ENCODE results near the gene YBX2.

Gene YBX2

DNA sequence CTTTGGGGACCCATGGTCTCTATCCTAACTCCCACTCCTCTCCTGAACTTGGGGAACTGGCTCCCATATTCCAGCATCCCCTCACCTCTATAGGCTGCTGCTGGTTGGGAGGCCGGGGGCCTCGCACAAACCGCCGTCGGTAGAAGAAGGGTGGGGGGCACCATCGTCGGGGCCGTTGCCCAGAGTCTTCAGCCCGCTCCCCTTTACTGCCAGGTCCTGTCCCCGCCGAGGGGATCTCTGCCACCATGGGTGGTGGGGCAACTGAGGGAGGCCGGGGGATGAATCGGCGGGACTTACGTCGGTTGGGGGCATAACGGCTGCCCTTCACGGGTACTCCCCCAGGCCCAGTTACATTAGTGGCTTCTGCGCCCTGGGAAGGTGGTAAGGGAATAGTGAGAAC is 4.3 kb downstream of the YBX2 start (continued):
- TF ChIP-seq, protein P1, sequence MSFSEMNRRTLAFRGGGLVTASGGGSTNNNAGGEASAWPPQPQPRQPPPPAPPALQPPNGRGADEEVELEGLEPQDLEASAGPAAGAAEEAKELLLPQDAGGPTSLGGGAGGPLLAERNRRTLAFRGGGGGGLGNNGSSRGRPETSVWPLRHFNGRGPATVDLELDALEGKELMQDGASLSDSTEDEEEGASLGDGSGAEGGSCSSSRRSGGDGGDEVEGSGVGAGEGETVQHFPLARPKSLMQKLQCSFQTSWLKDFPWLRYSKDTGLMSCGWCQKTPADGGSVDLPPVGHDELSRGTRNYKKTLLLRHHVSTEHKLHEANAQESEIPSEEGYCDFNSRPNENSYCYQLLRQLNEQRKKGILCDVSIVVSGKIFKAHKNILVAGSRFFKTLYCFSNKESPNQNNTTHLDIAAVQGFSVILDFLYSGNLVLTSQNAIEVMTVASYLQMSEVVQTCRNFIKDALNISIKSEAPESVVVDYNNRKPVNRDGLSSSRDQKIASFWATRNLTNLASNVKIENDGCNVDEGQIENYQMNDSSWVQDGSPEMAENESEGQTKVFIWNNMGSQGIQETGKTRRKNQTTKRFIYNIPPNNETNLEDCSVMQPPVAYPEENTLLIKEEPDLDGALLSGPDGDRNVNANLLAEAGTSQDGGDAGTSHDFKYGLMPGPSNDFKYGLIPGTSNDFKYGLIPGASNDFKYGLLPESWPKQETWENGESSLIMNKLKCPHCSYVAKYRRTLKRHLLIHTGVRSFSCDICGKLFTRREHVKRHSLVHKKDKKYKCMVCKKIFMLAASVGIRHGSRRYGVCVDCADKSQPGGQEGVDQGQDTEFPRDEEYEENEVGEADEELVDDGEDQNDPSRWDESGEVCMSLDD (tag by site-specific recombination; IDR thresholded peaks at IDR 0.05), result no peak
- no peak for TF ChIP-seq GLI2 (tag by site-specific recombination; IDR thresholded peaks at IDR 0.05; ENCODE audit: borderline replicate concordance, low read depth)
- no peak for TF ChIP-seq ZNF677 (tag by site-specific recombination; IDR thresholded peaks at IDR 0.05)
- no peak for TF ChIP-seq ZNF837 (tag by site-specific recombination; IDR thresholded peaks at IDR 0.05)
- TF ChIP-seq ZNF48 (tag by site-specific recombination; IDR thresholded peaks at IDR 0.05), result no peak
- TF ChIP-seq ZNF211 (tag by site-specific recombination; IDR thresholded peaks at IDR 0.05; ENCODE audit: low read depth), result no peak
- TF ChIP-seq ZNF223 (tag by site-specific recombination; IDR thresholded peaks at IDR 0.05), result no peak
- TF ChIP-seq, protein P2, sequence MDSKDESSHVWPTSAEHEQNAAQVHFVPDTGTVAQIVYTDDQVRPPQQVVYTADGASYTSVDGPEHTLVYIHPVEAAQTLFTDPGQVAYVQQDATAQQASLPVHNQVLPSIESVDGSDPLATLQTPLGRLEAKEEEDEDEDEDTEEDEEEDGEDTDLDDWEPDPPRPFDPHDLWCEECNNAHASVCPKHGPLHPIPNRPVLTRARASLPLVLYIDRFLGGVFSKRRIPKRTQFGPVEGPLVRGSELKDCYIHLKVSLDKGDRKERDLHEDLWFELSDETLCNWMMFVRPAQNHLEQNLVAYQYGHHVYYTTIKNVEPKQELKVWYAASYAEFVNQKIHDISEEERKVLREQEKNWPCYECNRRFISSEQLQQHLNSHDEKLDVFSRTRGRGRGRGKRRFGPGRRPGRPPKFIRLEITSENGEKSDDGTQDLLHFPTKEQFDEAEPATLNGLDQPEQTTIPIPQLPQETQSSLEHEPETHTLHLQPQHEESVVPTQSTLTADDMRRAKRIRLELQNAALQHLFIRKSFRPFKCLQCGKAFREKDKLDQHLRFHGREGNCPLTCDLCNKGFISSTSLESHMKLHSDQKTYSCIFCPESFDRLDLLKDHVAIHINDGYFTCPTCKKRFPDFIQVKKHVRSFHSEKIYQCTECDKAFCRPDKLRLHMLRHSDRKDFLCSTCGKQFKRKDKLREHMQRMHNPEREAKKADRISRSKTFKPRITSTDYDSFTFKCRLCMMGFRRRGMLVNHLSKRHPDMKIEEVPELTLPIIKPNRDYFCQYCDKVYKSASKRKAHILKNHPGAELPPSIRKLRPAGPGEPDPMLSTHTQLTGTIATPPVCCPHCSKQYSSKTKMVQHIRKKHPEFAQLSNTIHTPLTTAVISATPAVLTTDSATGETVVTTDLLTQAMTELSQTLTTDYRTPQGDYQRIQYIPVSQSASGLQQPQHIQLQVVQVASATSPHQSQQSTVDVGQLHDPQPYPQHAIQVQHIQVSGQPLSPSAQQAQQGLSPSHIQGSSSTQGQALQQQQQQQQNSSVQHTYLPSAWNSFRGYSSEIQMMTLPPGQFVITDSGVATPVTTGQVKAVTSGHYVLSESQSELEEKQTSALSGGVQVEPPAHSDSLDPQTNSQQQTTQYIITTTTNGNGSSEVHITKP (tag by site-specific recombination; IDR thresholded peaks at IDR 0.05), result no peak
- TF ChIP-seq ZNF19 (tag by site-specific recombination; IDR thresholded peaks at IDR 0.05; ENCODE audit: low read depth), result no peak
- TF ChIP-seq ZNF292 (tag by site-specific recombination; IDR thresholded peaks at IDR 0.05; ENCODE audit: borderline replicate concordance, low read depth), result no peak
- no peak for TF ChIP-seq ZNF2 (tag by site-specific recombination; IDR thresholded peaks at IDR 0.05)

DNA sequence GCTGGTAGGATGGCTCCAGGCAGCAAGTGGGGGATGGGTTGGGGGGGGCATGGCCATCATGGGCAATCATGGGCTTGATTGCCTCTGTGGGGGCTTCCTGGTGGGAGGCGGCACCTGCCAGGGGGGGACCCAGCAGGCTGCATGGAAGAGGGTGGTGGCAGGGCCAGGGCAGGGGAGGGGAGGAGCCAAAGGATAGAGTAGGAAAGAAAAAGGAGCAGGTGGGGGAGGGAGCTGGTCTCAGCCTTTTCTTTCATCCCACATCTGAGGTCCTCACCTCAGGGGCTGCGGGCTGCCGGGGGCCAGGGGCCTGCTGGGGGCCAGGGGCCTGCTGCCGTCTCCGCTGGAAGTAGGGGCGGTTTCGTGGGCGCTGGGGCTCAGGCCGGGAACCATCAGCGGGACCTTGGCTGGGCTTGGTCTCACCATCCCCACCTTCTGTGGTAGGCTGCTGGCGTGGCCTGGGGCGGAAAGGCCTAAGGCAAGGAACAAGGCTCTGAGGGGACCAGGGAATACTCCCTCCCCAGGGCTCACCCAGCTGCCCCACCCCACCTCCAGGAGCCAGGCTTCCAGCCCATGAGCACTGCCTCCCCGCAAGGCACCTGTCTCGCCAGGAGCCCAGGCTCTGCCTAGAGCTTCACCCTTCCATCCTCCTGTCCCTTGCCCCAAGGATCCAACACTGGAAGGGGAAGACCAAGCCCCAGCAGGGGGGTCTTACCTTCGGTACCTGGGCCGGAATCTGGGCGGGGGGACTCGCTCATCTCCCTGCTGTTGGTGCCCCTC is 5.0 kb downstream of the YBX2 start:
- ChIA-PET CTCF (interaction anchor here (0.6 to 1.1 kb wide), 2 partner anchors 9 to 759 kb away, joined by 3 read pairs; no protein-coding TSS in a partner anchor), POLR2A (no interaction called here)
- no peaks in the 10 kb centered on the region for H3K36me3 ChIP-seq (ENCODE audit: control insufficient read depth in 2 of 2, insufficient read depth in 1 of 2, low read length in 2 of 2)
- no peaks in the 10 kb centered on the region for H3K9me3 ChIP-seq (ENCODE audit: control insufficient read depth, insufficient read depth, low read depth, low read length)
- H3K27ac ChIP-seq (ENCODE audit: extremely low read depth, low read depth, low read length), result no peak overlapping the region
- H3K4me1 ChIP-seq (ENCODE audit: control insufficient read depth, insufficient read depth, low read length), result no peaks in the 10 kb centered on the region; the same call in 1 of the 2 replicates
- TF ChIP-seq ZNF341 (tag by site-specific recombination; IDR thresholded peaks at IDR 0.05; ENCODE audit: low read depth) (no peak), ZNF623 (tag by site-specific recombination; IDR thresholded peaks at IDR 0.05) (0 out of 2 replicates have a peak, but pooled peaks have one; percentile 14)
- no peak overlapping the region for H3K4me3 ChIP-seq (ENCODE audit: low read depth, low read length)

DNA sequence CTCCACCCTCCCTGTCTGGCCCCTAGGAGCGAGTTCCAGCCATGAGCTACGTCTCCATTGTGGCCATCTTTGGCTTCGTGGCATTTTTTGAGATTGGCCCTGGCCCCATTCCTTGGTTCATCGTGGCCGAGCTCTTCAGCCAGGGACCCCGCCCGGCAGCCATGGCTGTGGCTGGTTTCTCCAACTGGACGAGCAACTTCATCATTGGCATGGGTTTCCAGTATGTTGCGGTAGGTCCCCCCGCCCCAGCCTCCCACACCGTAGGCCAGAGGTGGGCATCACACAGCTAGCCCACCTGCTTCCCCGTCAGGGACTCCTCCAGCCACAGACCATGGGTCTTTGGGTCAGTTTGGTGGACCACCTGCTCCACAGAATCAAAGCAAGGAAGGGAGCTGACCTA is 8.8 kb downstream of the YBX2 start:
- H3K9me3 ChIP-seq (ENCODE audit: control insufficient read depth, insufficient read depth, low read depth, low read length), result no peaks in the 10 kb centered on the region
- ChIA-PET POLR2A (interaction anchor here (0.8 kb wide), 1 partner anchor 71 kb away, joined by 5 read pairs; no protein-coding TSS in a partner anchor), CTCF (interaction anchor here (0.6 to 9.0 kb wide), 6 partner anchors 13 to 331 kb away, joined by 3 to 160 read pairs (median 3); no protein-coding TSS in a partner anchor)
- TF ChIP-seq SP2 (tag by site-specific recombination; IDR thresholded peaks at IDR 0.05), result no peak
- TF ChIP-seq EGR2 (tag by site-specific recombination; IDR thresholded peaks at IDR 0.05; ENCODE audit: low read depth), result no peak
- TF ChIP-seq, protein P3, sequence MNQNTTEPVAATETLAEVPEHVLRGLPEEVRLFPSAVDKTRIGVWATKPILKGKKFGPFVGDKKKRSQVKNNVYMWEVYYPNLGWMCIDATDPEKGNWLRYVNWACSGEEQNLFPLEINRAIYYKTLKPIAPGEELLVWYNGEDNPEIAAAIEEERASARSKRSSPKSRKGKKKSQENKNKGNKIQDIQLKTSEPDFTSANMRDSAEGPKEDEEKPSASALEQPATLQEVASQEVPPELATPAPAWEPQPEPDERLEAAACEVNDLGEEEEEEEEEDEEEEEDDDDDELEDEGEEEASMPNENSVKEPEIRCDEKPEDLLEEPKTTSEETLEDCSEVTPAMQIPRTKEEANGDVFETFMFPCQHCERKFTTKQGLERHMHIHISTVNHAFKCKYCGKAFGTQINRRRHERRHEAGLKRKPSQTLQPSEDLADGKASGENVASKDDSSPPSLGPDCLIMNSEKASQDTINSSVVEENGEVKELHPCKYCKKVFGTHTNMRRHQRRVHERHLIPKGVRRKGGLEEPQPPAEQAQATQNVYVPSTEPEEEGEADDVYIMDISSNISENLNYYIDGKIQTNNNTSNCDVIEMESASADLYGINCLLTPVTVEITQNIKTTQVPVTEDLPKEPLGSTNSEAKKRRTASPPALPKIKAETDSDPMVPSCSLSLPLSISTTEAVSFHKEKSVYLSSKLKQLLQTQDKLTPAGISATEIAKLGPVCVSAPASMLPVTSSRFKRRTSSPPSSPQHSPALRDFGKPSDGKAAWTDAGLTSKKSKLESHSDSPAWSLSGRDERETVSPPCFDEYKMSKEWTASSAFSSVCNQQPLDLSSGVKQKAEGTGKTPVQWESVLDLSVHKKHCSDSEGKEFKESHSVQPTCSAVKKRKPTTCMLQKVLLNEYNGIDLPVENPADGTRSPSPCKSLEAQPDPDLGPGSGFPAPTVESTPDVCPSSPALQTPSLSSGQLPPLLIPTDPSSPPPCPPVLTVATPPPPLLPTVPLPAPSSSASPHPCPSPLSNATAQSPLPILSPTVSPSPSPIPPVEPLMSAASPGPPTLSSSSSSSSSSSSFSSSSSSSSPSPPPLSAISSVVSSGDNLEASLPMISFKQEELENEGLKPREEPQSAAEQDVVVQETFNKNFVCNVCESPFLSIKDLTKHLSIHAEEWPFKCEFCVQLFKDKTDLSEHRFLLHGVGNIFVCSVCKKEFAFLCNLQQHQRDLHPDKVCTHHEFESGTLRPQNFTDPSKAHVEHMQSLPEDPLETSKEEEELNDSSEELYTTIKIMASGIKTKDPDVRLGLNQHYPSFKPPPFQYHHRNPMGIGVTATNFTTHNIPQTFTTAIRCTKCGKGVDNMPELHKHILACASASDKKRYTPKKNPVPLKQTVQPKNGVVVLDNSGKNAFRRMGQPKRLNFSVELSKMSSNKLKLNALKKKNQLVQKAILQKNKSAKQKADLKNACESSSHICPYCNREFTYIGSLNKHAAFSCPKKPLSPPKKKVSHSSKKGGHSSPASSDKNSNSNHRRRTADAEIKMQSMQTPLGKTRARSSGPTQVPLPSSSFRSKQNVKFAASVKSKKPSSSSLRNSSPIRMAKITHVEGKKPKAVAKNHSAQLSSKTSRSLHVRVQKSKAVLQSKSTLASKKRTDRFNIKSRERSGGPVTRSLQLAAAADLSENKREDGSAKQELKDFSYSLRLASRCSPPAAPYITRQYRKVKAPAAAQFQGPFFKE (tag by site-specific recombination; IDR thresholded peaks at IDR 0.05; ENCODE audit: borderline replicate concordance), result no peak
- TF ChIP-seq, protein P4, sequence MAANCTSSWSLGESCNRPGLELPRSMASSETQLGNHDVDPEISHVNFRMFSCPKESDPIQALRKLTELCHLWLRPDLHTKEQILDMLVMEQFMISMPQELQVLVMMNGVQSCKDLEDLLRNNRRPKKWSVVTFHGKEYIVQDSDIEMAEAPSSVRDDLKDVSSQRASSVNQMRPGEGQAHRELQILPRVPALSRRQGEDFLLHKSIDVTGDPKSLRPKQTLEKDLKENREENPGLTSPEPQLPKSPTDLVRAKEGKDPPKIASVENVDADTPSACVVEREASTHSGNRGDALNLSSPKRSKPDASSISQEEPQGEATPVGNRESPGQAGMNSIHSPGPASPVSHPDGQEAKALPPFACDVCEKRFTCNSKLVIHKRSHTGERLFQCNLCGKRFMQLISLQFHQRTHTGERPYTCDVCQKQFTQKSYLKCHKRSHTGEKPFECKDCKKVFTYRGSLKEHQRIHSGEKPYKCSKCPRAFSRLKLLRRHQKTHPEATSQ (tag by site-specific recombination; IDR thresholded peaks at IDR 0.05), result no peak
- H3K36me3 ChIP-seq (ENCODE audit: control insufficient read depth in 2 of 2, insufficient read depth in 1 of 2, low read length in 2 of 2), result no peaks in the 10 kb centered on the region
- no peak overlapping the region for H3K27ac ChIP-seq (ENCODE audit: extremely low read depth, low read depth, low read length)
- H3K4me3 ChIP-seq (ENCODE audit: low read depth, low read length), result no peak overlapping the region
- peaks cover 9% of the 10 kb centered on the region for H3K4me1 ChIP-seq (ENCODE audit: control insufficient read depth, insufficient read depth, low read length)

All from HEK293 (cell line).